NB4 (cell line): ENCODE results near the gene PRDM7.
"Not testable (repeated sequence)": the region's sequence is repeated elsewhere in the genome, so short reads cannot be mapped to it uniquely, and the experiment has no call there.

Experiments used
- MYC ChIP-seq: IDR thresholded peaks from 2 replicates; pipeline ENCODE4 v1.6.1; 2011; ENCODE audit warnings: low read depth, low read length
- POLR2A ChIP-seq: IDR thresholded peaks from 2 replicates; pipeline ENCODE4 v1.6.1; 2011; ENCODE audit warnings: mild to moderate bottlenecking; ENCODE audit not compliant: insufficient read length; ENCODE audit errors: extremely low read depth
- TF ChIP-seq, protein P1 (sequence below): IDR thresholded peaks from one replicate; pipeline ENCODE4 v1.5.1; 2012; ENCODE audit warnings: low read depth, low read length
- TF ChIP-seq, protein P2 (sequence below): IDR thresholded peaks from 2 replicates; pipeline ENCODE4 v1.6.1; 2011; ENCODE audit warnings: low read depth, low read length

DNA sequence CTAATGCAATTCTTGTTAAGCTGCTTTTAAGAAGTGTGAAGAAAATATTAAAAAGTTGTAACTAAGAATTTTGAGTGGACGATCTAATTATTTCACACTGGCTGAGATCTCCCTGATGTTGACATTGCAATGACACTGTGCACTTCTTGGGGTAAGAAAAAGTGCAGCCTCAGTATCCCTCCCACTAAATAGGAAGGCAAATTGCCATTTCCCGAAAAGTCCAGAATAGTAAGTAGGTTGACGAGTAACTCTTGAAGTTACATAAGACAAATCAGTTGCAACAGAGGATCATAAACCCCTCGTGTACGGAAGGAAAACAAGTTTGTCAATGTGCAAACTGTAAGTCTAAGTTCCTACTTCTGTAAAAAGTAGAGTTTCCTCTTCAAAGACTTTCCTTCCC lies 21.8 kb upstream of the PRDM7 start:
- TF ChIP-seq, protein P1, sequence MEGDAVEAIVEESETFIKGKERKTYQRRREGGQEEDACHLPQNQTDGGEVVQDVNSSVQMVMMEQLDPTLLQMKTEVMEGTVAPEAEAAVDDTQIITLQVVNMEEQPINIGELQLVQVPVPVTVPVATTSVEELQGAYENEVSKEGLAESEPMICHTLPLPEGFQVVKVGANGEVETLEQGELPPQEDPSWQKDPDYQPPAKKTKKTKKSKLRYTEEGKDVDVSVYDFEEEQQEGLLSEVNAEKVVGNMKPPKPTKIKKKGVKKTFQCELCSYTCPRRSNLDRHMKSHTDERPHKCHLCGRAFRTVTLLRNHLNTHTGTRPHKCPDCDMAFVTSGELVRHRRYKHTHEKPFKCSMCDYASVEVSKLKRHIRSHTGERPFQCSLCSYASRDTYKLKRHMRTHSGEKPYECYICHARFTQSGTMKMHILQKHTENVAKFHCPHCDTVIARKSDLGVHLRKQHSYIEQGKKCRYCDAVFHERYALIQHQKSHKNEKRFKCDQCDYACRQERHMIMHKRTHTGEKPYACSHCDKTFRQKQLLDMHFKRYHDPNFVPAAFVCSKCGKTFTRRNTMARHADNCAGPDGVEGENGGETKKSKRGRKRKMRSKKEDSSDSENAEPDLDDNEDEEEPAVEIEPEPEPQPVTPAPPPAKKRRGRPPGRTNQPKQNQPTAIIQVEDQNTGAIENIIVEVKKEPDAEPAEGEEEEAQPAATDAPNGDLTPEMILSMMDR, result not testable (repeated sequence)
- not testable (repeated sequence) for TF ChIP-seq POLR2A, MYC
- TF ChIP-seq, protein P2, sequence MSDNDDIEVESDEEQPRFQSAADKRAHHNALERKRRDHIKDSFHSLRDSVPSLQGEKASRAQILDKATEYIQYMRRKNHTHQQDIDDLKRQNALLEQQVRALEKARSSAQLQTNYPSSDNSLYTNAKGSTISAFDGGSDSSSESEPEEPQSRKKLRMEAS, result not testable (repeated sequence)
